Stimulated activated CD4-positive, alpha-beta T cell treated with anti-CD3 and anti-CD28 coated beads, Interleukin-12 subunit alpha, Interleukin-12 subunit beta, amount 100 ng/mL, for 48 hours (primary cell): ENCODE data around the gene CLDN11.

Experiments used
- DNase-seq, 3 donors: peaks; one replicate each; pipeline ENCODE4 v3.0.0-alpha.2; 2020; ENCODE audit warnings: low read depth in 2 of 3, low spot score in 1 of 3

Gene CLDN11

DNA sequence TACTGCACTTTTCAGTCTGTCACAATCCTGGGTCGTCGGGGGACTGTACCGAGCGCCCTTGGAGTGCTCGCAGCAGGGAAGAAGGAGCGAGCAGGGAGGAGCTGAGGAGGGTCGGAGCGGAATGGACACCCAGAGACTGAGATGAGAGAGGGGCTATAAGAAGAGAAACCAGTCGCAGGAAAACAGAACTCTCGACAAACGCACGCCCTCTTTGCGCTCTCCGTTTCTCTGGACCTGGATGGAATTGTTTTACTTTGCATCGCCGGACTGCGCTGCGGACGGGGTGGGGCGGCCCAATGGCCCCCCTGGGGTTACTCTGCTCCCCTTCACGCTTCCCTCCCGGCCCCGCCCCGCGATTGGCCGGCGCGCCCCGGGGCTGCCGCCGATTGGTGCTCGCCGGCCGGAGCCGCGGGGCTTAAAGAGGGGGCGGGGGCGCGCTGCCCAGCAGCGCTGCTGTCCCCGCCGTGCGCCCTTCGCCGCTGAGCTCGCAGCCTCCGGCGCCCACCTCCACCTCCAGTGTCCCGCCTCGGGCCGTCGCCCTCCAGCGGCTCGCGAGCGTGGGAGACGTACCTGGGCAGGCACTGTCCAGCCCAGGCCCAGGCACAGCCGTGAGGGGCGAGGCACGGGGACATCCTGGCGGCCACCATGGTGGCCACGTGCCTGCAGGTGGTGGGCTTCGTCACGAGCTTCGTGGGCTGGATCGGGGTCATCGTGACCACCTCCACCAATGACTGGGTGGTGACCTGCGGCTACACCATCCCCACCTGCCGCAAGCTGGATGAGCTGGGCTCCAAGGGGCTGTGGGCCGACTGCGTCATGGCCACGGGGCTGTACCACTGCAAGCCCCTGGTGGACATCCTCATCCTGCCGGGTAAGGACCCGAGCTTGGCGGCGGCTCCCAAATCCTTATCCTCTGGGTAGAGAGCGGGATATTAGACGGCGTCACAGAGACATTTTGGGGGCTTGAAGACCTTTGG is at the start of gene CLDN11:
Gene CLDN11, plus strand, starts transcription at position 447 of the 977 bp plus-strand sequence. Its CDS starts 199 bp downstream, at position 646.
- no peak for DNase-seq

DNA sequence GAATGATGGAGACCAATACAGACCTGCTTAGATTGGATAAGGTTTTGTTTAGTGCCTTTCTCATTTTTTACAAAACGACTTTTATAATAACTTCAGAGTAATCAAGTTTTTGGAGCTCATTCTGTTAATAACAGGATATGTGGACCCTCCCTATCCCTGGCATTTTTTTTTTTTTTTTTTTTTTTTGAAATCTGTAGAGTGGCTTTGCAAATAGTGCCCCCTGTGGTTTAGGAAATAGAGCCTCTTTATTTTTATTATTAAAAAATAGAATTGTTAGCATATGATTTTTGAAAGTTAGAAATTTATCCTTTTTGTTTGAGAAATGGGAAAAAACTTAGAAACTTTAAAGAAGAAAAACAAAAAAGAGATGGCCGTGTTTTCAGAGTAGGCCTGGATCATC is 49.7 kb upstream of the CLDN11 start:
- no peak for DNase-seq

DNA sequence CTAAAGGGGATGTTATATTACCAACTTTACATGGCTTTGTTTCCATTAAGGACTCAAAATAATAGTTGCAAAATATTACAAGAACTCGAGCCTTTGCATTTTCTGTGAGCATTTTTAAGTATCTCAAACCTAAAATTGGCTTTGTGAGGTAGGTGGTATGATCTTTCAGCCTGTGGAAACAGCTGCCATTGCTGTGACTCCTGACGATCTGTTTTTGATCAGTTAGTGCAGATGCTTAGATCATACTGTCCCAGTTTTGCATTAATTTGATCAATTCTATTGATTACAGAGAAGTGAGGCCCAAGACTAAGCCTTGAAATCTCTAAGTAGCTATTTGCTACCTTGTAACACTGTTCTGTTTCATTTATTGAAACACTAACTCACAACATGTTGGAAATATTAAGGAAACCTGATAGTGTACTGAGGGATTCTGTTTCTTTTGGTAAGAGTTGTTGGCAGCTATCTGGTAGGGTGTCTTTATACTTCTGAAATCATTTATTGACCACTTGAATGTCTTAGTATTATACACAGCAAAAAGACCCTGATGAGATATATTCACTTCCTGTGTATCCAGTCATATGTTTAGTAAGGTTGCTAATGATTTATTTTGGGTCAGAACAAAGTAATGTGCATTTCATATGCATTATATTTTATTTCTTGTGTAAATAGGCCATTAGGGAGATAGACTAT is 46.3 kb upstream of the CLDN11 start:
- DNase-seq, result no peak

DNA sequence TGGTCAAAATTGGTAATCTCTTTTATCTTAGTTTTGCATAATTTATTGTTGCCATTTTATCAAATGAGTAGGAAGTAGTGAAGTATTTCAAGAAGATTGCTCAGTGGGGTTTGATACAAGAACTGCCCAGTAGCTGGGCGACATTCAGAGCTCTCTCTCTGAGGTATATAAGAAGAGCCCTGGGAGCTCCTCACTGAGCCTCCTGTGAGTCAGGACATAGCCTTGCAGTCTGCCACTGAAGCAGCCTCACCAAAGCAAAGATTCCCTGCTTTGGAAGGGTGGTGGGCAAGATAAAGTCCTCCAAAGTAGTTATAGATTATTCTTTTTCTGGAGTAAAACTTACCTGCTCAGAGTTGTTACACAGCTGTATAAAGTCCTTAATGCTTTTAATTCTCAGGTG is 35.1 kb upstream of the CLDN11 start:
- DNase-seq, result no peak

DNA sequence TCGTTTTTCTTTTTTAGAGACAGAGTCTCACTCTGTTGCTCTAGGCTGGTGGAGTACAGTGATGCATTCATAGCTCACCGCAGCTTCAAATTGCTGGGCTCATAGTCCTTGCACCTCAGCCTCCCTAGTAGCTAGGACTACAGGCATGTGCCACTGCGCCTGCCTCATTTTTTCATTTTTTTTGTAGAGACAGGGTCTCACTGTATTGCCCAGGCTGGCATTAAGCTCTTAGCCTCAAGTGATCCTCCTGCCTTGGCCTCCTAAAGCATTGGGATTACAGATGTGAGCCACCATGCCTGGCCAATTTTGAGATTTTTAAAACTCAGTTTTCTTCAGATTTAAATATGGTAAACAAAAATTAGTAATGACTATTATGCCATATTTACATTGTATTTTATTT is 32.2 kb upstream of the CLDN11 start:
- DNase-seq, result no peak

DNA sequence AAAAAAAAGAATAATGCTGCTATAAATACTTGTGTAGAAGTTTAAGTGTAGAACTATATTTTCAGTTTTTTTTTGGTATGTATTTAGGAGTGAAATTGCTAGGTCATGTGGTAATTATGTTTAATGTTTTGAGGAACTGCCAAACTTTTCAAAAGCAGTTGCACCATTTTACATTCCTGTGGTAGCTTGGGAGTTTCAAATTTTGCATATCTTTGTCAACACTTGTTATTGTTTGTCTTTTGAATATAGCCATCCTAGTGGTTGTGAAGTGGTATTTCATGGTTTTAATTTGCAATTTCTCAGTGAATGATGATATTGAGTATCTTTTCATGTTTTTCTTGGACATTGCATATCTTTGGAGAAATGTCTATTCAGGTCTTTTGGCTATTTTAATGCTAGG is 30.7 kb upstream of the CLDN11 start:
- DNase-seq, result no peak

DNA sequence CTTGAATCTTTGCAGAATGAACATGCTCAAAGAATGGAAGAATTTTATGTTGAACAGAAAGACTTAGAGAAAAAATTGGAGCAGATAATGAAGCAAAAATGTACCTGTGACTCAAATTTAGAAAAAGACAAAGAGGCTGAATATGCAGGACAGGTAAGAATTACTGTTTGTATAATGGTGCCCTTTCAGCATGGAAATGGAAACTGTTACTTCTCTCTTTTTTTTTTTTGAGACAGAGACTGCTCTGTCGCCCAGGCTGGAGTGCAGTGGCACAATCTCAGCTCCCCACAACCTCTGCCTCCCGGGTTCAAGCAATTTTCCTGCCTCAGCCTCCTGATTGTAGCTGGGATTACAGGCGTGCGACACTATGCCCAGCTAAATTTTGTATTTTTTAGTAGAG is 27.6 kb upstream of the CLDN11 start:
- DNase-seq, result no peak

DNA sequence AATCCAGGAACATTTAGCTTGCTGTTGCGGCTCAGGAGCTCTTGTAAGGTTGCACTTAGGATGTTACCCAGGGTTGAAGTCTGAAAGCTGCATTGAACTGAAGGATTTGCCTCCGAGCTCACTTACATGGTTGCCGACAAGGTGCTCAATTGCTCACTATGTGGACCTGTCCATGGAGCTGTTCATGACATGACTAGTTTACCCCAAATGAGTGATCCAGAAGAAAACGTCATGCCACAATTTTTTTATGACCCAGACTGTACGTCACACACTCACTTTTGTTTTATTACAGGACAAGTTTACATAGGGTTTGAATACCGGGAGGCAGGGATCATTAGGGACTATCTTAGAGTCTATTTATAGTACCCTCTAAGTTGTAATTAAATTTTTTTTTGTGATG is 21.0 kb upstream of the CLDN11 start:
- DNase-seq, result no peak

DNA sequence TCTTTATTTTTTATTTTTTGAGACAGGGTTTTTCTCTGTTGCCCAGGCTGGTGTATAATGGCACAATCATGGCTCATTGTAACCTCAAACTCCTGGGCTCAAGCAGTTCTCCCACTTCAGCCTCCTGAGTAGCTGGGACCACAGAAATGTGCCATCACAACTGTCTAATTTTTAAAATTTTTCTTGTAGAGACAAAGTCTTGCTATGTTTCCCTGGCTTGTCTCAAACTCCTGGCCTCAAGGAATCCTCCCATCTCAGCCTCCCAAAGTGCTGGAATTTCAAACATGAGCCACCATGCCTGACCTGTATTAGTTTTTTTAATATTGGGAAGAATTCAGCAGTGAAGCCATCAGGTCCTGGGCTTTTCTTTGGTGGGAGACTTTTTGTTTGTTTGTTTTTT is 13.6 kb upstream of the CLDN11 start:
- DNase-seq, result no peak

DNA sequence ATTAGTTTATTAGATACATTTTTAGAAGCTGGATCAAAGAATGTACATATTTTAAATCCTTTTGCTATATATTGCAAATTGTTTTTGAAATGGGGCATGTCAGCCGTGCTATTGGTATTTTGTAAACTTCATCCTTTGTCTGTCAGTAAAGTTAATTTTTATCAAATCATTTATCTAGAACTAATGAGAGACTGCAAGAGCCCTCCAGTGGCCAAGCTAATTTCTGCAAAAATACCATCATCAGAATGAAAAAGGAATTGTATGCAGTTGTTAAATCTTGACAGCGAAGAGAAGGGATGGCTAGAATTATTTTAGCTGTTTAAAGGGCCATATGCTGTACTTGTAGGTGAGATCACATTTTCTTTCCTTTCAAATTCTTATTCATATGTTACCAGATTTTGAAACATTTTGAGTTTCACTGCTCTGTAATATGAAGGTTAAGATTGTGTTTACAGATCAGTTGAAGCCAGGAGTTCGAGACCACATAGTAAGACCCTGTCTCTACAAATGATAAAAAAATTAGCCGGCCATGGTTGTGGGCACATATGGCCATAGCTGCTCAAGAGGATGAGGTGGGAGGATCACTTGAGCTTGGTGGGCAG is 8.1 kb upstream of the CLDN11 start:
- DNase-seq, result no peak

DNA sequence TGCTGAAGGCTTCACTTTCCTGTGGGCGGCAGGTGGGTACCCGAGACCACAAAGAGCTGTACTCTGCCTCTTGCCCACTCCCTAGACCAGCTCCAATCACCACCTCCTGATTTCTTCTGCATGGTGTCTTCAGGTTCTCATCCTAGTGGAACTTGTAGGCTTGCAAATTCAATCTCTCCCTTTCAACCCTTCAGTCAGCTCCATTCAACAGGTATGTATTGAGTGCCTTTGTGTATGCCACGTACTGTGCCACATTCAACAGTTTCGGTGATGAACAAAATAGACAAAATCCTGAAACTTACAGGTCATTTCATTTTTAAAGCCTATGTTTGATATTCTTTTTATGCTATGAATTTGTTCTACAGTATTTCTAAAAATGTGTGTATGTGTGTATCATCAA is 5.4 kb upstream of the CLDN11 start:
- DNase-seq, result no peak

DNA sequence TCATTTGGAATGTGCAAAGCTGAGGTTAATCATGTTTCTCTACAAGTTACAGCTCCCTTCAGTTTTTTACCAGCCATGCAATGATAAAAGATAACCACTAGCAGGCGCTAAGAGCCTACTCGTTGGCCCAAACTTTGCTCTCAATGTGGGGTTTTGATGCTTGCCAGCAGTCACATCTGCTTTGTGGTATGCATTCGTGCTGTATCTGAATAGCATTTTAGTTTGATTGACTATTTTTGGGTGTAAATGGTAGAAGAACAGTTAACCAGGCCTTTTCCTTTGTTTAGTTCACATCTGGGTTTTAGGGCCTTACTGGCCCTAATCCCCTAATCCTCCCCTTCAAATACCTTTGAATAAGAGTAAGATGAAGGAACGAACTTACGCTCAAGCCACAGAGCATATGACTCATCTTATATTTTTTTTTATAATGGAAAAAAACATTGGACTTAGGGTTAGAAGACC is 4.4 kb upstream of the CLDN11 start:
- DNase-seq, result peak; percentile 17 to 33 (median 21)

DNA sequence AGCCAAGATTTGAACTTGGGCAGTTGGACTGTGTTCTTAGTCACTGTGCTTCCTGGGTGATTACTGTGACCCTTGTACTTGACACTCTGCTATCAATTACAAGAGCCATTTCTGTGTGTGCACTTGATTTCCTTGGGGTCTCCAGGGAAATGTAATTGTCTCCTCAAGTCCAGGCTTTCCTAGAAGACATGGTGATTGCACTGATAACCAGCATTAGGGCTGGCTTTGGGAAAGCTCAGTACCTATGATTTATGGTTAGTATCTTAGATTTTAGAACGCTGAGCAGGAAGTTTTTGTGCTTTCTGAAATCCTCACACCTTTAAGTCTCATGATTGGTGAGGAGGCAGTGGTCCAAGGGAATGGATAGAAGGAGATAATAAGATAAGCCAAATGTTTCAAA is 1.6 kb upstream of the CLDN11 start:
- no peak for DNase-seq

DNA sequence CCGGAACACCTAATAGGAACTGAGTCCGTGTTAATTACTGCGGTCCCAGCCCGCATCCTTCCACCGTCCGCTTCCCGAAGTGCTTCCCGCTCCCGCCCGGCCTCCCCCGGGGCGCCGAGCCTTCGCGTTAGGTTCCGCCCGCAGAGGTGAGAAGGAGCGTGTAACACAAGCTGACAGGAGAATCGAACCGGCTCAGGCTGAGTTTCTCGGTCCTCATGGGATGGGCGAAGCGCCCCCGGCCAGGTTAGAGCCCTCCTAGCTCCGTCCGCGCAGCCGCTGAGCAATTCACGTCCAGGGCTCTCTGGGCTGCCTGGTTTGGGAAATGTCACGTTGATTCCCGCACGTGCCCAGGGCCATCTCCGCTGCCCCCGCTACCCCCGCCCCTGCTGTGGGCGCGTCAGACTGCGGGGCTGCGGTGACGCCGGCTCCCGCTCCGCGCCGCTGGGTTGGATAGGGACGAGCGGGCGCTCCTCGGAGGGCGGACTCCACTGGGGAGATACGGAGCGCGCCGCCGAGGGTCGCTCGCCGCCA is 954 bp downstream of the CLDN11 start:
- DNase-seq, result no peak

DNA sequence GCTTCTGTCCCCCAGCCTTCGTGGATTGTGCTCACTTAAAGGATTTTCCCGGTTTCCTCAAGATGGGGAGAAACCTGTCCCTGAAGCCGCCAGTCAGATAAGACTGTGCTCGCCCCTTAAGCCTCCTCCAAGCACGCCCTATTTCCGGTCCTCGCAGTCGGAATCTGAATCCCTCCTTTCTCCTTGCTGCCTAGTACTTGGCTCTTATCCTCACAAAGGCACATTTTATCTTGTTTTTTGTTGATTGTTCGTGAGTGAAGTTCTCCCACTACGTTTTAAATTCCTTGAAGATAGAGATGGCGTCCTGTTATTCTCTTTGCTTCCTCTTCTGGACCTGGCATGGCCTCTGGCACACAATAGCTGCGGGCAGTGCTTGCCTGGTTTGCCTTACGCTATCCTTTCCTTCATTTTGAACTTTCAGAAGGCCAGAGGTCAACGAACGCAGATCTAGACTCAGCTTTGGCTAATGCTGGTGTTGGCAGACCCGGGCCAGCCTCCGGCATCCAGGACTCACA is 1.7 kb downstream of the CLDN11 start:
- DNase-seq, result no peak

DNA sequence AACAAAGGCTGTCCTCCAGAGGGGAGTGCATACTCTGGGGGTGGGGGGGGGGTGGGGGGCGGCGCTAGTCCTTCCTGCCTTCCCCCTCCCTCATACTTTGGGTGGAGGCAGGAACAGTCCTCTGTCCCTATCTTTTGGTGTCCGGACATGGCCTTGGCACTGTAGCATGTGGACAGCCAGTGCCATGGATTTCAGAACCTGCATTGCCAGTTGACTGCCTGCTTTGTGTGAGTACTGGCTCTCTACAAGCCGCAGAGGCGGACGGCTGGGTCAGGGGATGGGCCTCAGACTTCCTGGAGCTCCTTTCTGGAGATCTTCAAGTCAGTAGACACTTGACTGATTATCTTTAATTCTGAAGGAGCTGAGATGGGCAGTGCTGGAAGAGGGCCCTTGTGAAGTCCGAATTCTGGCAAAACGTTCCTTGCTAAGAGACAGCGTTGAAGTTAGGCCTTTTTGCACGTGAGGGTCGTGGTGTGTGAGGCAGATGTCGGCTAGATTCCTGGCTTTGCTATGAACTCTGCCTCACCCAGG is 2.5 kb downstream of the CLDN11 start:
- no peak for DNase-seq

DNA sequence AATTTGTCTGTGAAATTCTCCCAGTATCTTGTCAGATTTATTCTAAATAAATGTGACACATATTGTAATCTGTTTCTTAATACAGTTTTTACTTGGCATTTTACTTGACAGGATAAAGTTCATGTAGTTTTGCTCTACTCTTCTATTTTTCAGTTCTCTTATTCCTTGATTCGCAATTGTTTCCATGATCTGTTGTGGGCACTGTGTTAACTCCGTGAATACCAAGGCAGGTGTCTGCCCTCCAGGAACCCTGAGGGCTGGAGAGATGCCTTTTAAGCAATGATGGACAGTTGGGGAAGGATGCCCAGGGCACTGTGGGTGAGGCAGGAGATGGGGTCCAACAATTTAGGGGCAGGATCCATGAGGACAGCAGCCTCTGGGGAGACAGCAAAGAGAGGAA is 3.1 kb downstream of the CLDN11 start:
- DNase-seq, result no peak

DNA sequence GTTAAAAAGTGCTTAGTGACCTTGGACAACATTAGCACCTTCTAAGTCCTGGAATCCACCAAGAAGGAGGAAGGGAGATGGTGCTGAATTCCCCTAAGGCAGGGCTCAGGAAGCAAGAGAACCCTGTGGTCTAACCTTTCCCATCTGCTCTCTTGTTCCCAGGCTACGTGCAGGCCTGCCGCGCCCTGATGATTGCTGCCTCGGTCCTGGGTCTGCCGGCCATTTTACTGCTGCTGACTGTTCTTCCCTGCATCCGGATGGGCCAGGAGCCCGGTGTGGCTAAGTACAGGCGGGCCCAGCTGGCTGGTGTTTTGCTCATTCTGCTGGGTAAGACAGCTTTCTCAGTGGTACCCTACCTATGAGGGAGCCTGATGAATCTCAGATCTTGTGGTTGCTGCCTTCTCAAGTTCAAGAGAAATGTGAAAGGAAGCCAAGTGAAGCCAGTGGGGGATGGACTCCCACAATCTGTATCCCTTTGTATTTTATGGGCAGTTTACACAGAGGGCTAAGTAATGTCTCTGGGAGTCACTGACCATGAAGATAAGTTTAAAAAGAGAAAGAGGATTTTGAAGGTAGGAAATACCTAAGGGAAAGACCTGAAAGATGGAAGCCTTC is 4.4 kb downstream of the CLDN11 start:
- DNase-seq, result no peak

DNA sequence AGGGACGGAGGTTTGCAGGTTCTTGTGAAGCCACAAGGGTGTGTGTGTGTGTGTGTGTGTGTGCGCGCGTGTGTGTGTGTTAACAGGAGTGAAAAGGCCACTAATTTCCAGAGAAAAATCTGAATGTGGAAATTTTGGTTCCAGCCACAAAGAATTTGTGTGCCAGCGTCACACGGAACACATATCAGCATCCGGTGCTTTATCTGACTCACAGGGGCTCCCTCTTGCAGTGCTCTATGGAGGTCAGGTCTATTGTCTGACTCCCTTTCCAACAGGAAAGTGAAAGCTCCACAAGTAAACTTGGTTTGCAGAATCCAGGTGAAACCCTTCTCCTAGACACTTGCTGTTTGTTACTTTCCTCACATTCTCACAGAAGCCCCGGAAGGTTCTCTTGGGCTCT is 6.2 kb downstream of the CLDN11 start:
- DNase-seq, result no peak

DNA sequence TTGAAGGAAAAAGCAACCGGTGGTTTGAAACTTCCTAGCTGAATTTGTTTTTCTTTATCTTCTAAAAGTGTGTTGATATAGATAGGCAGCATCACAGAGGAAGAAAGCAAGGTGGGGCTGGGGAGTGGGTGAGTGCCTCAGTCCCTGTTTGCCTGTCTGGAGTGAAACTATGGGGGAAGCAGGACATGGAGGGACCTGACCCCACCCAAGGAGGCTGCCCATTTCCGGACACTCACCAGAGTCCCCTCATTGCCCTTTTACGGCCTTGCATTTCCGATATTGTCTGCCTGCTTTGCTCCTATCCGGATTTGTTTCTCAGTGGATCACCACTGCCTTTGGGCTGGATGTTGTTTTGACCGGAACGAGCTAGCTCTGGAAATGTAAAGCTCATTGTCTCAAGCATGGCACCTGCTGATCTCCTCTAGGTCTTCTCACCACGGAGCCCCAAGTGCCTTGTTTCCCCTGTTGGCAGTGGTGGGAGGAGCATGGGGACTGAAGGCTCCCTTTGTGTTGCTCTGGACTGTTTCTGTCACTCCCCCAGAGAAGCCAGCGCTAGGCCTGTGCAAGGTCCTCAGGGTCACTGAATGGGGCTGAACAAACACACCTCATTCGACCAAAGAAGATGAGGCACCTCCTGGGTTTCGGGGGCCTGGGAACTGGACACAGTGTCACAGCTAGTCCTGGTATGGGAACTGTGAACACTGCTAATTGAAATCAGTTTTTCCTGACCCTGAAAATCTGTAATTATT is 7.0 kb downstream of the CLDN11 start:
- DNase-seq, result no peak
